Measurements from ENCODE around the gene HOPX.

GRCh38 chr4:56662782-56663468 is 18.2 kb downstream of the HOPX start:
- TF ChIP-seq E2F4 (CRISPR knock-in tag; IDR thresholded peaks at IDR 0.05; ENCODE audit: borderline replicate concordance, low read depth), result no peak
- TF ChIP-seq ATF1 (CRISPR knock-in tag; IDR thresholded peaks at IDR 0.05), result no peak
- TF ChIP-seq JAZF1 (CRISPR knock-in tag; IDR thresholded peaks at IDR 0.05), result no peak
- no peak for TF ChIP-seq E2F5 (CRISPR knock-in tag; IDR thresholded peaks at IDR 0.05)
- TF ChIP-seq CTCF (IDR thresholded peaks at IDR 0.05), result no peak
- no peak for TF ChIP-seq CDX4 (CRISPR knock-in tag; IDR thresholded peaks at IDR 0.05; ENCODE audit: borderline replicate concordance)
- no peak for TF ChIP-seq TCF7 (CRISPR knock-in tag; IDR thresholded peaks at IDR 0.05; ENCODE audit: low read depth)
- TF ChIP-seq MAX (CRISPR knock-in tag; IDR thresholded peaks at IDR 0.05), result no peak
- no peak for TF ChIP-seq TEAD4 (CRISPR knock-in tag; IDR thresholded peaks at IDR 0.05)
- TF ChIP-seq GABPB1 (CRISPR knock-in tag; IDR thresholded peaks at IDR 0.05), result no peak
- TF ChIP-seq KAT7 (CRISPR knock-in tag; IDR thresholded peaks at IDR 0.05; ENCODE audit: borderline replicate concordance), result no peak

Measured in WTC11 (cell line).